Heart right ventricle (tissue), 16 donors: ENCODE results near the gene CYB561D2. TPM values are rescaled to one million over a fixed set of nuclear protein-coding genes. Genes with fewer than 3 reads are reported as not detected.
A peak's percentile ranks its signal among the peaks of the same experiment; 100 is the strongest.

Experiments
- ATAC-seq, 8 donors: fragments of 200-7000 bp; cut with Tn5 transposase; one replicate each; pipeline ENCODE4 v1.9.1; 2020; ENCODE audit warnings: mild to moderate bottlenecking in 8 of 8, moderate library complexity in 8 of 8, moderate number of reproducible peaks in 1 of 8
- DNase-seq, 2 donors: peaks; one replicate each; pipeline ENCODE4 v3.0.0-alpha.2; 2020
- H3K27ac ChIP-seq, 10 donors: fragments of 200-600 bp; sonication (generic) in 2 of 10; one replicate each; pipeline versions ENCODE4 v1.5.0 to v1.8.0; 2020 to 2022; ENCODE audit warnings: mild to moderate bottlenecking in 3 of 10
- H3K27me3 ChIP-seq, 7 donors: fragments of 200-600 bp; one replicate each; pipeline ENCODE4 v1.8.0; 2021 to 2022; ENCODE audit warnings: mild to moderate bottlenecking in 2 of 7
- H3K36me3 ChIP-seq, 9 donors: fragments of 200-600 bp; sonication (generic) in 1 of 9; one replicate each; pipeline versions ENCODE4 v1.5.0 to v1.8.0; 2020 to 2022; ENCODE audit warnings: mild to moderate bottlenecking in 2 of 9
- H3K4me1 ChIP-seq, 9 donors: fragments of 200-600 bp; sonication (generic) in 1 of 9; one replicate each; pipeline versions ENCODE4 v1.5.0 to v1.8.0; 2020 to 2022; ENCODE audit warnings: mild to moderate bottlenecking in 4 of 9
- H3K4me3 ChIP-seq, 10 donors: fragments of 200-600 bp; sonication (generic) in 2 of 10; one replicate each; pipeline versions ENCODE4 v1.5.0 to v1.8.0; 2020 to 2022; ENCODE audit warnings: mild to moderate bottlenecking in 7 of 10, moderate library complexity in 2 of 10
- H3K9me3 ChIP-seq, 11 donors: fragments of 200-600 bp in 10 of 11; sonication (generic) in 2 of 11; one replicate each; pipeline versions ENCODE4 v1.5.0 to v1.8.0; 2013 to 2022; ENCODE audit warnings: mild to moderate bottlenecking in 2 of 11, control low read depth in 1 of 11, moderate library complexity in 1 of 11
- CTCF ChIP-seq, 9 donors: fragments of 200-600 bp; sonication (generic) in 2 of 9; IDR thresholded peaks; one replicate each; pipeline versions ENCODE4 v1.5.0 to v1.8.0; 2021 to 2022; ENCODE audit warnings: antibody characterized with exemption in 9 of 9, mild to moderate bottlenecking in 5 of 9, moderate library complexity in 1 of 9
- WGBS, 2 donors: extraction: QIAGEN DNeasy Blood & Tissue Kit; methylation state at CpG; one replicate each; pipeline ENCODE4 v1.1.7; 2013; ENCODE audit warnings: inconsistent platforms in 1 of 2; 5-methylcytosine and 5-hydroxymethylcytosine counted together
- intact Hi-C, 10 donors: fragments of 100-400 bp; cut with DNase I; formaldehyde crosslinking; loops; one replicate each; pipeline versions ENCODE4 v1.11.1 to v1.14.2; 2022
- polyA plus RNA-seq, 2 donors: library from polyadenylated mRNA; stranded (reverse); fragments of 200-250 nt; gene quantifications; one replicate each; pipeline ENCODE4 v1.2.3, GENCODE V29; 2013
- total RNA-seq, 10 donors: library from RNA; stranded (reverse); fragmentation: NEBNext Ultra II Directional in 3 of 10; extraction: Animal tissue kit (Norgen Biotek cat#: 25700) in 3 of 10; gene quantifications; one replicate each; pipeline versions ENCODE4 v1.2.1 to v1.2.4, GENCODE V29; 2021 to 2023
- donor health status: Arrhythmogenic right ventricular cardiomyopathy.
- donor health status: ischemic (EF 13 %, LVEDD 7.1; RV severe dilation, severe dysfunction).
- donor health status: healthy with polysubstance abuse.
- donor health status: DM: no; HTN: yes; CAD: no.
- donor health status: DM: no; HTN: no; CAD: no.
- donor health status: ischemic (EF 25% LVEDD 6.9; RV normal size, moderate dysfunction).
- donor health status: ischemic (EF 25% LVEDD 5.7; RV mildly dilated, moderate dysfunction).
- donor health status: healthy.
- donor health status: DM: yes; HTN: yes; CAD: no.
- donor health status: Ischemic cardiomyopathy.
- donor health status: ischemic (EF 35%, LVEDD 5.7; RV mildly dilated, moderate dysfunction).
- donor health status: nonischemic (EF 11% LVEDD 7.7; RV severe dilation, severe dysfunction).
- donor health status: DM: yes; HTN: yes; CAD: no.
- donor health status: PGD.
- donor health status: ischemic (EF 29% LVEDD 5.4; RV normal size, mild dysfunction).
- donor health status: nonischemic (EF 23%, LVEDD 6.1; RV moderate dilation, normal function).

Gene CYB561D2
- total and polyA plus RNA-seq, 12 donors: 3.9 to 21.8 (median 5.8) TPM

- peak; percentile 49 to 75 (median 65) for TF ChIP-seq CTCF (IDR thresholded peaks at IDR 0.05)
- WGBS, 2 donors: 27 to 28% methylated on average over 14 of the region's 14 CpGs
- H3K9me3 ChIP-seq: no peaks in the 10 kb centered on the region
- no peak for ATAC-seq
- H3K4me1 ChIP-seq: peaks cover 19 to 52% (median 38%) of the 10 kb centered on the region in 9 donors
- H3K27me3 ChIP-seq: no peaks in the 10 kb centered on the region
- peak; percentile 69 to 71 for DNase-seq
- H3K4me3 ChIP-seq: no peak overlapping the region
- H3K36me3 ChIP-seq: peaks cover 0 to 27% (median 0%) of the 10 kb centered on the region in 9 donors
- intact Hi-C loops: loop anchor here (1.0 to 10.0 kb wide), 7 partner anchors 195 to 1088 kb away; partner anchors contain the start of gene CISH (in 1 of the 10)
- no peak overlapping the region for H3K27ac ChIP-seq
Observed at GRCh38 chr3:50347187-50347813, 3.4 kb upstream of the CYB561D2 start.

- peak overlapping the region; percentile 42 to 89 (median 72) for H3K4me3 ChIP-seq
- DNase-seq (no peak), ATAC-seq (no peak)
- intact Hi-C loops: loop anchor here in 2 of 10 donors (5.0 kb wide), 2 partner anchors 192 to 262 kb away; partner anchors contain the start of gene CISH (in 1 of the 2)
- H3K4me1 ChIP-seq: peaks cover 19 to 63% (median 42%) of the 10 kb centered on the region in 9 donors
- TF ChIP-seq CTCF (IDR thresholded peaks at IDR 0.05): no peak
- WGBS, 2 donors: 11 to 16% methylated on average over 7 of the region's 7 CpGs
- peaks cover 0 to 55% (median 21%) of the 10 kb centered on the region in 9 donors for H3K36me3 ChIP-seq
- no peaks in the 10 kb centered on the region for H3K9me3 ChIP-seq
- peak overlapping the region; percentile 84 to 97 (median 92) for H3K27ac ChIP-seq
- no peaks in the 10 kb centered on the region for H3K27me3 ChIP-seq
Observed at GRCh38 chr3:50350213-50350526, 492 bp upstream of the CYB561D2 start.

- peaks cover 19 to 65% (median 43%) of the 10 kb centered on the region in 9 donors for H3K4me1 ChIP-seq
- no peak for TF ChIP-seq CTCF (IDR thresholded peaks at IDR 0.05)
- intact Hi-C loops: loop anchor here in 2 of 10 donors (5.0 kb wide), 2 partner anchors 191 to 261 kb away; partner anchors contain the start of gene CISH (in 1 of the 2)
- H3K36me3 ChIP-seq: peaks cover 0 to 66% (median 23%) of the 10 kb centered on the region in 9 donors
- H3K27ac ChIP-seq: peak overlapping the region in 9 of 10 donors; percentile 89 to 97 (median 93)
- no peaks in the 10 kb centered on the region for H3K27me3 ChIP-seq
- ATAC-seq (no peak), DNase-seq (no peak)
- WGBS, 2 donors: 52 to 55% methylated on average over 11 of the region's 11 CpGs
- peak overlapping the region; percentile 42 to 89 (median 72) for H3K4me3 ChIP-seq
- no peaks in the 10 kb centered on the region for H3K9me3 ChIP-seq
Observed at GRCh38 chr3:50351323-50351697, 648 bp downstream of the CYB561D2 start.

GRCh38 chr3:50352781-50353180 is 2.1 kb downstream of the CYB561D2 start:
- no peak for TF ChIP-seq CTCF (IDR thresholded peaks at IDR 0.05)
- H3K9me3 ChIP-seq: no peaks in the 10 kb centered on the region
- H3K27ac ChIP-seq: no peak overlapping the region
- intact Hi-C loops: loop anchor here in 2 of 10 donors (5.0 kb wide), 2 partner anchors 190 to 260 kb away; partner anchors contain the start of gene CISH (in 1 of the 2)
- DNase-seq (no peak), ATAC-seq (no peak)
- H3K4me1 ChIP-seq: peaks cover 33 to 70% (median 58%) of the 10 kb centered on the region in 9 donors
- H3K4me3 ChIP-seq: no peak overlapping the region
- H3K36me3 ChIP-seq: peaks cover 0 to 73% (median 23%) of the 10 kb centered on the region in 9 donors
- H3K27me3 ChIP-seq: no peaks in the 10 kb centered on the region
- 44 to 49% methylated on average over 2 of the region's 2 CpGs for WGBS, 2 donors
